Tibial artery (tissue), 4 donors: ENCODE results near the gene DAZAP2.
"Not testable (repeated sequence)": the region's sequence is repeated elsewhere in the genome, so short reads cannot be mapped to it uniquely, and the experiment has no call there.

Experiments used
- DNase-seq, 2 donors: peaks; one replicate each; pipeline ENCODE4 v3.0.0-alpha.2; 2019
- H3K27ac ChIP-seq, 2 donors: fragments of 200-600 bp; sonication (generic) in 1 of 2; 1 replicate in 1 of 2; 2 replicates in 1 of 2; pipeline ENCODE4 v1.5.1; 2018 to 2019; ENCODE audit warnings: mild to moderate bottlenecking in 1 of 2
- H3K27me3 ChIP-seq, 2 donors: fragments of 200-600 bp; sonication (generic) in 1 of 2; one replicate each; pipeline versions ENCODE4 v1.5.1 to v1.6.0; 2016 to 2019
- H3K36me3 ChIP-seq, 3 donors: fragments of 200-600 bp; sonication (generic) in 2 of 3; one replicate each; pipeline ENCODE4 v1.5.1; 2016 to 2019; ENCODE audit warnings: mild to moderate bottlenecking in 2 of 3
- H3K4me1 ChIP-seq, 4 donors: fragments of 200-600 bp; sonication (generic) in 2 of 4; 1 replicate in 3 of 4; 2 replicates in 1 of 4; pipeline ENCODE4 v1.5.1; 2016 to 2019
- H3K4me3 ChIP-seq, 2 donors: fragments of 200-600 bp; sonication (generic) in 1 of 2; 1 replicate in 1 of 2; 2 replicates in 1 of 2; pipeline ENCODE4 v1.5.1; 2018 to 2019; ENCODE audit warnings: mild to moderate bottlenecking in 2 of 2
- H3K9me3 ChIP-seq, 3 donors: fragments of 200-600 bp; sonication (generic) in 1 of 3; one replicate each; pipeline ENCODE4 v1.5.1; 2016 to 2019
- intact Hi-C: fragments of 100-400 bp; cut with DNase I; formaldehyde crosslinking; loops from one replicate; pipeline ENCODE4 v1.15.0; 2023; ENCODE audit warnings: low total_unique reads
- TF ChIP-seq, protein P1 (sequence below), 2 experiments: fragments of 200-600 bp in 1 of 2; fragments of 450-650 bp in 1 of 2; IDR thresholded peaks; one replicate each; pipeline ENCODE4 v1.5.1; 2017 to 2019; ENCODE audit warnings: antibody characterized with exemption in 2 of 2, mild to moderate bottlenecking in 1 of 2, moderate library complexity in 1 of 2

Gene DAZAP2

DNA sequence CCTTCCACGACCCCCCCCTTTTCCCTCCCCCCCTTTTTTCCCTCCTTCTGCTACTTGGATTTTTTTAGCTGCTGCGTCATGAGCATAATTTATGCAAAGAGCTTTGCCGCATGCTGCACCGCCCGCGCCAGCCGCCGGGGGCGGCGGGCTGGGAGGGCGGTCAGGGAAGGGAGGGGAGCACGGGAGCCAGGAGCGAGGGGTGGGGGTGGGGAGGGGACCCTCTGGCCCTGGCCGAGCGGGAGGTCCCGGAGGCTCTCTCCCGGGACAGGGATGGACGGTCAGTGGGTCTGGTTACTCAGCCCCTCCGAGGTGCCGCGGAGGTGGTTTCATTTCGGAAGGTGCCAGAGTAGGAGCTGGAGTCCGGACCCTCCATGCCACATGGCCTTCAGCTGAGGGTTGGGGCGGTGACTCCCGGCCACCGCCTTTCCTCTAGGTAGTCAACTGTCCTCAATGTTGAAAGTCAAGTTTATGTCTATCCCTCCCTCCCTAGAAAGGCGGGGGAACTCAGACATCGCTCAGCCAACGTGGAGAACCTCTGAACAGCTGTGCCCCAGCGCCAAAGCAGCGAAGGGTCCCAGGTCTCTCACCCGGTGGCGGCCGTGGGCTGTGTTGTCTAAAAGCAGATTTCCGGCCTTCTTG, 20.5 kb upstream of the DAZAP2 start, which contains the start of gene POU6F1:
POU6F1 (minus strand) TSS at position 95 of the 639 bp plus-strand sequence. CDS start 11,226 bp downstream, outside the sequence.
- peaks cover 0 to 28% (median 11%) of the 10 kb centered on the region in 4 donors for H3K4me1 ChIP-seq
- H3K27me3 ChIP-seq, result no peaks in the 10 kb centered on the region
- TF ChIP-seq, protein P1, sequence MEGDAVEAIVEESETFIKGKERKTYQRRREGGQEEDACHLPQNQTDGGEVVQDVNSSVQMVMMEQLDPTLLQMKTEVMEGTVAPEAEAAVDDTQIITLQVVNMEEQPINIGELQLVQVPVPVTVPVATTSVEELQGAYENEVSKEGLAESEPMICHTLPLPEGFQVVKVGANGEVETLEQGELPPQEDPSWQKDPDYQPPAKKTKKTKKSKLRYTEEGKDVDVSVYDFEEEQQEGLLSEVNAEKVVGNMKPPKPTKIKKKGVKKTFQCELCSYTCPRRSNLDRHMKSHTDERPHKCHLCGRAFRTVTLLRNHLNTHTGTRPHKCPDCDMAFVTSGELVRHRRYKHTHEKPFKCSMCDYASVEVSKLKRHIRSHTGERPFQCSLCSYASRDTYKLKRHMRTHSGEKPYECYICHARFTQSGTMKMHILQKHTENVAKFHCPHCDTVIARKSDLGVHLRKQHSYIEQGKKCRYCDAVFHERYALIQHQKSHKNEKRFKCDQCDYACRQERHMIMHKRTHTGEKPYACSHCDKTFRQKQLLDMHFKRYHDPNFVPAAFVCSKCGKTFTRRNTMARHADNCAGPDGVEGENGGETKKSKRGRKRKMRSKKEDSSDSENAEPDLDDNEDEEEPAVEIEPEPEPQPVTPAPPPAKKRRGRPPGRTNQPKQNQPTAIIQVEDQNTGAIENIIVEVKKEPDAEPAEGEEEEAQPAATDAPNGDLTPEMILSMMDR (IDR thresholded peaks at IDR 0.05), result peak; percentile 48 to 84
- H3K27ac ChIP-seq, result peak within 1 kb of the TSS; percentile 97 to 98
- DNase-seq, result peak; percentile 66 to 86
- intact Hi-C loops, result loop anchor here (2.0 kb wide), 1 partner anchor 45 kb away; the partner anchor contains the start of gene TFCP2
- H3K9me3 ChIP-seq, result no peaks in the 10 kb centered on the region
- H3K36me3 ChIP-seq, result no peaks in the 10 kb centered on the region
- H3K4me3 ChIP-seq, result peak within 1 kb of the TSS; percentile 82 to 94

DNA sequence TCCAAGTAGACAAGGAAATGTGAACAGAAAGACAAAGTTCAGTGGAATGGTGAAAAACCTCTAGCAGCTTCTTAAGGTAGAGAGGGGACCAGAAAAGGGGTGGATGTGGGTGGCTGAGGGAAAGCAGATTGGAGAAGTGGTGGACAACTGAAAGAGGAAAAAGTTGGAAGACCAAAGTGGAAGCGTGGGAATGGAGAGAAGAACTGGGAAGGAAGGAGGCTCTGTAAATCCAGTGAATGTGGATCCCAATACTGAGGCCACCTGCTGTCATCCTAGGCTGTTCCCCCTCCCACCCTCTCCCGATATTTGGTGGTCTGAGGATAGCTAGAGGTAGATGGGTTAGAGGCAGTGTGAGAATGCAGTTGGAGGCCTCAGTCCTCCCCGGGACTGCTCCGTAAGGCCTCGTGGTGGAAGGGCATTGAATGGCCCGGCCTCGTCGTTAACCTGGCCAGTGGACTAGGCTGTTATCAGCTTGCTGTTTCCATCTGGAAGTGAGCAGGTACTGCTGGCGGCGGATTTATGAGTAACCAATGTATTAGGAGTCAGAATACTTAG, 19.9 kb upstream of the DAZAP2 start:
- H3K27me3 ChIP-seq, result no peaks in the 10 kb centered on the region
- peak in 1 of 2 donors; percentile 61 for DNase-seq
- peak overlapping the region; percentile 97 to 98 for H3K27ac ChIP-seq
- H3K4me1 ChIP-seq, result peaks cover 0 to 28% (median 11%) of the 10 kb centered on the region in 4 donors
- no peaks in the 10 kb centered on the region for H3K36me3 ChIP-seq
- H3K9me3 ChIP-seq, result no peaks in the 10 kb centered on the region
- intact Hi-C loops, result no loop called here
- H3K4me3 ChIP-seq, result peak overlapping the region; percentile 82 to 94
- TF ChIP-seq, protein P1 (IDR thresholded peaks at IDR 0.05), result no peak

DNA sequence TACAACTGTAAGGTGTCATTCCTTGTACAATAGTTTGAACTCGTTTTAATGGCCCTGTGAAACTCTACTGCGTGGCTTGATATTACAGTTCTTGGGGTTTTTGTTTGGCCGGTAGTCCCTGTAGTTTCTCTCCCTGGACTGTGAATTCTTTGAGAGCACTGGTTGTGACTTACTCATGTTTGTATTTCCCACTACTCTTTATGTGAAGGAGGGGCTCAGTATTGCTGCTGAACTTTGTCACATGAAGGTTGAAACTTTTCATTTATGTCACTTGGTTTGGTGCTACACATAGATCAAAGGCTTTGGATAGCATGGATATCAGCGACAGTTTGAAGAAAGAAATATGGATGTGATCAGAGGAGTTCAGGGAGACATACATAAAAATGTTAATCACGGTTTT, 19.3 kb upstream of the DAZAP2 start:
- intact Hi-C loops, result no loop called here
- TF ChIP-seq, protein P1 (IDR thresholded peaks at IDR 0.05), result no peak
- no peak overlapping the region for H3K4me3 ChIP-seq

DNA sequence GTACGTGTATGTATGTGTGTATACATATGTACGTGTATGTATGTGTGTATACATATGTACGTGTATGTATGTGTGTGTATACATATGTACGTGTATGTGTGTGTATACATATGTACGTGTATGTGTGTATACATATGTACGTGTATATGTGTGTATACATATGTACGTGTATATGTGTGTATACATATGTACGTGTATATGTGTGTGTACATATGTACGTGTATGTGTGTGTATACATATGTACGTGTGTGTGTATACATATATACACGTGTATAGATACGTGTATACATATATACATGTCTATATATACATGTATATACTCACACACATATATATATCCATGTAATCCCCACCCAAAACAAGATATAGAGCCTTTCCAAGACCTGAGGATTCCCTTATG, 18.8 kb upstream of the DAZAP2 start:
- DNase-seq, H3K27ac ChIP-seq, H3K9me3 ChIP-seq, H3K27me3 ChIP-seq, H3K36me3 ChIP-seq, H3K4me3 ChIP-seq, intact Hi-C loops: not testable (repeated sequence)
- peaks cover 0 to 28% (median 11%) of the 10 kb centered on the region in 4 donors for H3K4me1 ChIP-seq

More for the DNA sequence above, 19.3 kb upstream of the DAZAP2 start:
- Histone ChIP-seq H3K36me3 (no peaks in the 10 kb centered on the region), H3K27me3 (no peaks in the 10 kb centered on the region), H3K9me3 (no peaks in the 10 kb centered on the region), H3K4me1 (peaks cover 0 to 28% (median 11%) of the 10 kb centered on the region in 4 donors), H3K27ac (peak overlapping the region; percentile 97 to 98)
- DNase-seq, result no peak

DNA sequence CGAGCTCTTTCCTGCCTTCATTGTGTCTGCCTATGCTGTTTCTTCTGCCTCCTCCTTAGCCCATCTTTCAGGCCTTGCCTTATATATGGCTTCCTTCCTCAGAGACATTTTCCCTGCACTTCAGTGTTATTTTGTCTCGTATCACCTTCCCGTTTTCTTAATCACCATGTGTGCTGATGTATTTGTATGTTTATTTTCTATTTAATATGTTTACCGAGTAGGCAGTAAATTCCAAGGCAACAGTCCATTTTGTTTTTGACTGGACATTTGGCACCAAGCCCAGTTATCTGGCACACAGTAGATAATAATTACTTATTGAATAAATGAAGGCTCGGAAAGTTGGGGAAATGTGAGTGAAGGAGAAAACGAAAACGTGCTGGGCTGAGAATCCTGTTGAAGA, 16.2 kb upstream of the DAZAP2 start:
- TF ChIP-seq, protein P1 (IDR thresholded peaks at IDR 0.05), result no peak
- no peak for DNase-seq
- Histone ChIP-seq H3K4me3 (no peak overlapping the region), H3K4me1 (peaks cover 0 to 14% (median 7%) of the 10 kb centered on the region in 4 donors), H3K36me3 (no peaks in the 10 kb centered on the region), H3K27ac (no peak overlapping the region), H3K27me3 (no peaks in the 10 kb centered on the region), H3K9me3 (no peaks in the 10 kb centered on the region)
- intact Hi-C loops, result no loop called here

DNA sequence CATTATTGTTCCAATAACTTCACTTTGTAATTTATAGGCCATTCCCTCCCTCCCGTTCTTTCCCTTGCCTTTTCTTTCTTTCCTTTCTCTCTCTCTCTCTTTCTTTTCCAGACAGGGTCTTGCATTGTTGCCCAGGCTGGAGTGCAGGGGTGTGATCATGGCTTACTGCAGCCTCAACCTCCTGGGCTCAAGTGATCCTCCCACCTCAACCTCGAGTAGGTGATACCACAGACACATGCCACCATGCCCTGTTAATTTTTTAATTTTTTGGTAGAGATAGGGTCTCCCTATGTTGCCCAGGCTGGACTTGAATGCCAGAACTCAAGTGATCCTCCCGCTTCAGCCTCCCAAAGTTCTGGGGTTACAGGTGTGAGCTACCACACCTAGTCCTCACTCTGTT, 14.0 kb upstream of the DAZAP2 start:
- H3K27ac ChIP-seq, result no peak overlapping the region
- no peak overlapping the region for H3K4me3 ChIP-seq
- H3K36me3 ChIP-seq, result no peaks in the 10 kb centered on the region
- TF ChIP-seq, protein P1 (IDR thresholded peaks at IDR 0.05), result no peak
- no peaks in the 10 kb centered on the region for H3K9me3 ChIP-seq
- H3K4me1 ChIP-seq, result peaks cover 0 to under 1% (median 0%) of the 10 kb centered on the region in 4 donors
- intact Hi-C loops, result no loop called here
- no peaks in the 10 kb centered on the region for H3K27me3 ChIP-seq
- no peak for DNase-seq
